SK-N-SH treated with all-trans-retinoic acid at 6 μM for 48 hours (cell line): ENCODE results near the gene RBM38.
"Not testable (repeated sequence)": the region's sequence is repeated elsewhere in the genome, so short reads cannot be mapped to it uniquely, and the experiment has no call there.

Source experiments
- CSDC2 ChIP-seq: fragments of 250-450 bp; sonication (Bioruptor Pico); IDR thresholded peaks from 2 replicates; pipeline ENCODE4 v1.5.0; 2020; ENCODE audit warnings: mild to moderate bottlenecking, moderate library complexity
- ZC3H10 ChIP-seq: fragments of 250-450 bp; sonication (Bioruptor Pico); IDR thresholded peaks from 2 replicates; pipeline ENCODE4 v1.5.1; 2021; ENCODE audit warnings: mild to moderate bottlenecking, moderate library complexity
- ZFP30 ChIP-seq: fragments of 450-650 bp; formaldehyde crosslinking; IDR thresholded peaks from 2 replicates; pipeline ENCODE4 v1.5.0; 2022; ENCODE audit warnings: mild to moderate bottlenecking, moderate library complexity

GRCh38 chr20:57350726-57351041 lies 40.5 kb upstream of the RBM38 start:
- not testable (repeated sequence) for TF ChIP-seq ZC3H10; ZFP30; CSDC2 (CRISPR knock-in tag)
